Activated CD4-positive, CD25-positive, alpha-beta regulatory T cell (primary cell): ENCODE results near the gene UQCRC1.
"Not testable (repeated sequence)": the region's sequence is repeated elsewhere in the genome, so short reads cannot be mapped to it uniquely, and the experiment has no call there.

ENCODE experiments used
- DNase-seq, 4 experiments: peaks; one replicate each; lab custom pipeline; 2025; lab: John Stamatoyannopoulos, UW

Gene UQCRC1

DNA sequence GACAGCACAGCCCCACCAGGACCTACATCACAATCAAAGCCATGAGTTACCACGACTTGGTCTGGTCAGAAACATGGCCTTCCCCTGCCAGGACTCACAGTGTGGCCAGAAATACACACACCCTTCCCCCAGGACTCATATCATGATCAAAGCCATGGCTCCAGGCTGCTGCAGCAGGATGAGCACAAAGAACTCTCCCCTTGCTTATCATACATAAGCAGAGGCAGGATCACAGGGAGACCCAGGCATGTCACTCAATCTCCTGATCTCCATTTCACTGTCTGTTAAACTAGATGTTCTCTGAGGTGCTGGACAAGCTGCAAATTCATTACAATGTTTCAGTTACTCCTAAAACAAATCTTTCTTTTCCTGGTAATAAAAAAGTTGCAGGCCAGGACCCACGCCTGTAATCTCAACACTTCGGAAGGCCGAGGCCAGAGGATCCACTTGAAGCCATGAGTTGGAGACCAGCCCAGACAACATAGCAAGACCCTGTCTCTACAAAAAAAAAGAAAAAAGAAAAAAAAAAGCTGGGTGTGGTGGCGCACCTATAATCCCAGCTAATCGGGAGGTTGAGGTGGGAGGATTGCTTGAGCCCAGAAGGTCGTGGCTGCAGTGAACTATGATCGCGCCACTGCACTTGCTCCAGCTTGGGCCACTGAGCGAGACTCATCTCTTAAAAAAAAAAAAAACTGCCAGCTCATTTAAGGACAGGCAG lies 54.1 kb downstream of the UQCRC1 start:
- DNase-seq, result no peak

DNA sequence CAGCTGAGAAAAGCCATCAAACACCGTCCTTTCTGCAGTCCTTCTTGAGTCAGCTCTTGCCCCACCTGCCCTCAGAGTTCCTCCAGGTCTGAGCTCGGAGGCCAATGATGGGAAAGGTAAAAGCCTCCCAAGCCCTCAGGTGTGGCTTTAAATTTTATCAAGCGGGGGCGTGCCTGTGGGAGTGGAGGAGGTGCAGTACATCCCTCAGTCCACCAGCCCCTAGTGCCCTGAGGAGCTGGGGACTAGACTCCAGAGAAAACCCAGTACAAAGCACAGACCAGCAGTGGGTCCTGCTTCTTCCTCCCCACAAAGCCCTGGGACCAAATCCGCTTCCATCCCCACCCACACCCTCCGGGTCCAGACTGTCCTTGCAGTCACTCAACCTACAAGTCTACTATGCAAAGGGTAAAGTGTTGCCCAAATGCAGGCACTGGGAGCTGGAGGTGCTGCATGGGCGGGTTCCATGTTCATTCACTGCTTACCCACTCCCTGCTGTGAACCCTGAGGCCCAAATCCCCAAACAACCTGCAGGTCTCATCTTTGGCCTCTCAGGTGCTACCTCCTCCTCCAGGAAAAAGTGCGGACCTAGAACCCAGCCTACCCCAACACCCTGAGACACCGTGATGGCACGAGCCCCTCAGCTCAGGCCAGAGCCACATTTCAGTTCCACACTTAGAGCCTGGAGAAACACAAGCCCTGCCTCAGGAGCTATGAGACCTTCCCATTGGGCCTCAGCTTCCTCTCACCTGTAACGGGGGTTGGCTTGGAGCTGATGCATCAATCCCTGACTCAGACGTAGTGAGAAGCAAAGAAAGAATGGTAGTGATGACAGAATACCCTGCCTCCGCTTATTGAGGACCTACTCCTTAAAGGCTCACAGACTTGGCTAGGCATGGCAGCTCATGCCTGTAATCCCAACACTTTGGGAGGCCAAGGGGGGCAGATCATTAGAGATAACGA lies 55.3 kb downstream of the UQCRC1 start:
- no peak for DNase-seq

DNA sequence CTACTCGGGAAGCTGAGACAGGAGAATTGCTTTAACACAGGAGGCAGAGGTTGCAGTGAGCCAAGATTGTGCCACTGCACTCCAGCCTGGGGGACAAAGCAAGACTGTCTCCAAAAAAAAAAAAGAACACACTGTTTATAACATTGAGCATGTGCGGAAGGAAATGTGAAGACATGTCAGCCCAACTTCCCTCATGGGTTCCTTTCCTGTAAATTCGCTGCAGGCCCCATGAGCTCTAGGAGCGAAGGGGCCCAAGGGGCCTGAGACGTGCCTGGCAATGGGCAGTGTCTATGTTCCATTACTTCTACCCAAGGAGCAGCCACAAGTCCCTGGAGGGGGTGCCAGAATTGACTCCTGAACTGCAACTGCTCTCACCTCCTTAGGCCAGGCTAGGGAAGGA lies 56.1 kb downstream of the UQCRC1 start:
- no peak for DNase-seq

DNA sequence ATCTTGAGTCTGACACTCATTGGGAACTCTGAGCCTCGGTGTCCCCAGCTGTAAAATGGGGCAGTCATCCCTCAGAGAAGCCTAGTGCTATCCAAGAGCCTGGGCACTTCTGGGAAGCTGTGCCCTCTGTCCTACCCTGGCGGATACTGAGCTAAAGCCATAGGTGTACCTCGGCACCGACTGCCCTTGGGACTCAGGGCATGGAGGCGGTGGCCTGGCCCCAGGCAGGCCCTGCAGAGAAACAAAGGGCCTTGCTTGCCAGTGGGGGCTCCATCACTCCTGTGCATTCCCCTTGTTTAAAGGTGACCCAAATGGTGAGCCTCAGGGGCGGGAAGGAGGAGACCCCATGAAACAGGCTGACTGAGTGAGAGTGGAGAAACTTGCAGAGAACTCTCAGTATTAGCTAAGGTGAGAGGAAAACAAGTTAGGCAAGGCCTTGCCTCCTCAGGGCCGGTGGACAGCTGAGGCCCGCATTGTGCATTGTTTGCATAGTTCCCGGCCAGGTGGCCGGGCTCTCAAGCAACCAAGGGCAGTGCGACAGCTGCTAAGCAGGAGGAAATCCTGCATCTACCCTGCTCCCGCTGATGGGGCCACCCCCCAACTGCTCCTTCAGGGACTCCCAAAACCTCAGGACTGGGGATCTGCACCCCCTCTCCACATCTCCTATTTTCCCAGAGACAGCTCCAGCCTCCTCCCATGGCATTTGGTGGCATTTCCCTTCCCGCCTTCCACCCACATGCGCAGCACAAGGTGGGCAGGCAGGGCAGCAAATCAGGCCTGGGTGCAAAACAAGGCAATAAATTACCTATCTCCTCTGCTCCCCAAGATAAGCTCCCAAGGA lies 57.1 kb downstream of the UQCRC1 start:
- DNase-seq, result no peak

DNA sequence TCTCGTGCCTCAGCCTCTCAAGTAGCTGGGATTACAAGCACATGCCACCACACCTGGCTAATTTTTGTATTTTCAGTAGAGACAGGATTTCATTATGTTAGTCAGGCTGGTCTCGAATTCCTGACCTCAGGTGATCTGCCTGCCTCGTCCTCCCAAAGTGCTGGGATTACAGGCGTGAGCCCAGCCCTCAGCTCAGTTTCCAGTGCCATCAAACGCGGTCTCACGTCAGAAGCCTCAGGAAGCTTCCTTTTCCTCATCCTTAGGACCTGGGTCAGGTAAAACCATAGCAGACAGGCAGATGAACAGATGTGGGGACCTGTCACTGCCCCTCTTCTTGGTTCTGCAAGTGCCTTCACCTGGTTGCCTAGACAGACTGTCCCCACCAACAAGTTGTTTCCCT lies 57.8 kb downstream of the UQCRC1 start:
- not testable (repeated sequence) for DNase-seq
